KMS-11 (cell line): ENCODE measurements around the gene BCKDHA.
A peak's percentile ranks its signal among the peaks of the same experiment; 100 is the strongest.

Experiments used
- H2AFZ ChIP-seq: fragments of 200-600 bp; sonication (generic); 2 replicates; pipeline ENCODE4 v1.6.1; 2016; ENCODE audit warnings: antibody characterized with exemption, mixed run types, low read depth
- H3K27ac ChIP-seq: fragments of 200-600 bp; sonication (generic); 2 replicates; pipeline ENCODE4 v1.6.1; 2016; ENCODE audit warnings: mild to moderate bottlenecking, mixed run types
- H3K27me3 ChIP-seq: fragments of 200-600 bp; sonication (generic); 2 replicates; pipeline ENCODE4 v1.6.1; 2017; ENCODE audit warnings: mild to moderate bottlenecking, low read depth, mixed run types, moderate library complexity; ENCODE audit not compliant: insufficient read depth
- H3K36me3 ChIP-seq: fragments of 200-600 bp; sonication (generic); 2 replicates; pipeline ENCODE4 v1.6.1; 2017; ENCODE audit warnings: mild to moderate bottlenecking, mixed run types; ENCODE audit not compliant: insufficient read depth
- H3K4me1 ChIP-seq: fragments of 200-600 bp; sonication (generic); 2 replicates; pipeline ENCODE4 v1.6.1; 2016; ENCODE audit warnings: mild to moderate bottlenecking, low read depth, mixed run types; ENCODE audit not compliant: poor library complexity, severe bottlenecking
- H3K4me2 ChIP-seq: fragments of 200-600 bp; sonication (generic); 2 replicates; pipeline ENCODE4 v1.7.0; 2016; ENCODE audit warnings: mild to moderate bottlenecking, mixed run types
- H3K4me3 ChIP-seq: fragments of 200-600 bp; sonication (generic); IDR thresholded peaks from 2 replicates; pipeline ENCODE4 v1.6.1; 2017; ENCODE audit warnings: low read depth, low read length, mixed read lengths; ENCODE audit not compliant: insufficient read depth
- H3K79me2 ChIP-seq: fragments of 200-600 bp; sonication (generic); 2 replicates; pipeline ENCODE4 v1.6.1; 2016; ENCODE audit warnings: low read depth, mixed run types; ENCODE audit not compliant: insufficient read depth
- H3K9ac ChIP-seq: fragments of 200-600 bp; sonication (generic); 2 replicates; pipeline ENCODE4 v1.6.1; 2016; ENCODE audit warnings: mild to moderate bottlenecking, mixed run types
- H4K20me1 ChIP-seq: fragments of 200-600 bp; sonication (generic); 2 replicates; pipeline ENCODE4 v1.6.1; 2016; ENCODE audit warnings: mild to moderate bottlenecking, mixed run types; ENCODE audit not compliant: insufficient read depth
- TF ChIP-seq, protein P1 (sequence below): fragments of 200-600 bp; sonication (generic); conservative IDR thresholded peaks from 2 replicates; pipeline ENCODE4 v1.6.1; 2017; ENCODE audit warnings: low read depth, mild to moderate bottlenecking, antibody characterized with exemption, low read length, moderate library complexity, mixed read lengths

Gene BCKDHA

GRCh38 chr19:41437944-41438574 lies 40.4 kb downstream of the BCKDHA start:
- TF ChIP-seq, protein P1, sequence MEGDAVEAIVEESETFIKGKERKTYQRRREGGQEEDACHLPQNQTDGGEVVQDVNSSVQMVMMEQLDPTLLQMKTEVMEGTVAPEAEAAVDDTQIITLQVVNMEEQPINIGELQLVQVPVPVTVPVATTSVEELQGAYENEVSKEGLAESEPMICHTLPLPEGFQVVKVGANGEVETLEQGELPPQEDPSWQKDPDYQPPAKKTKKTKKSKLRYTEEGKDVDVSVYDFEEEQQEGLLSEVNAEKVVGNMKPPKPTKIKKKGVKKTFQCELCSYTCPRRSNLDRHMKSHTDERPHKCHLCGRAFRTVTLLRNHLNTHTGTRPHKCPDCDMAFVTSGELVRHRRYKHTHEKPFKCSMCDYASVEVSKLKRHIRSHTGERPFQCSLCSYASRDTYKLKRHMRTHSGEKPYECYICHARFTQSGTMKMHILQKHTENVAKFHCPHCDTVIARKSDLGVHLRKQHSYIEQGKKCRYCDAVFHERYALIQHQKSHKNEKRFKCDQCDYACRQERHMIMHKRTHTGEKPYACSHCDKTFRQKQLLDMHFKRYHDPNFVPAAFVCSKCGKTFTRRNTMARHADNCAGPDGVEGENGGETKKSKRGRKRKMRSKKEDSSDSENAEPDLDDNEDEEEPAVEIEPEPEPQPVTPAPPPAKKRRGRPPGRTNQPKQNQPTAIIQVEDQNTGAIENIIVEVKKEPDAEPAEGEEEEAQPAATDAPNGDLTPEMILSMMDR, result no peak
- Histone ChIP-seq H3K36me3 (no peaks in the 10 kb centered on the region), H3K4me1 (peaks cover 15% of the 10 kb centered on the region), H3K4me3 (no peak overlapping the region), H2AFZ (no peak overlapping the region), H3K9ac (no peak overlapping the region), H4K20me1 (no peaks in the 10 kb centered on the region), H3K79me2 (peaks cover 12% of the 10 kb centered on the region; the same call in 1 of the 2 replicates), H3K4me2 (peak overlapping the region; percentile 66; the same call in 1 of the 2 replicates), H3K27ac (no peak overlapping the region), H3K27me3 (no peaks in the 10 kb centered on the region; the same call in 1 of the 2 replicates)

DNA sequence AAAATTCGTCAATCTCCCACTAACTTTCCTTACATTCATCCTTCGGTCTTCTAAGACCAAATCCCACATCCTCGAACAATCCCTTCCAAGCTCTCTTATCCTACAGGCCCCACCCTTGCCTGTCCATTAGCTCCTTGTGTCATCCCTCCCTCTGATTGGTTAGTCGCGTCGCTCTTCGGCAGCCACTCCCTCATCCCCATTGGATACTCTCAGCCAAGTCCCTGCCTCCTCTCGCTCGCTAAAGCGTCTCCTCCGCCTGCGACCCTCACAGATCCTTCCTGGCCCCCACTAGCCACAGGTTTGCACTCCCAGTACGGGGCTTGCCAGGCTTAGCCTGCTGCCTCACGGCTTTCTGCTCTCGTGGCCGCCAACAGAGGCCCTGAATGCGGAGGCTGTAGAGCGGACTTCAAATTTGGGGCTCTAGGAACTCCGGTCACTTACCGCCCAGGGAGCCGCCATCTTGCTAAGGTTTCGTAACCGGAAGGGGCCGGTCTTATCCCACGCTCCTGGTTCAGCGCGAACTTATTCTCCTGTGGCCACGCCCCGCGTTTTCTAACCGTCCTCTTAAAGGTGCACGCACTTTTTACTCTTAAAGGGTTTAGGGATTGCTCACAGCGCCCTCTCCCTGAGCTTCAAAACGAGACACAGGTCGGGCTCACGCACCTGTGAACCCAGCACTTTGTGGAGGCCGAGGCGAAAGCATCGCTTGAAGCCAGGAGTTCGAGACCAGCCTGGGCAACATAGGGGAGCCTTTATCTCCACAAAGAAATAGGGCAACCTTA lies 42.0 kb downstream of the BCKDHA start, which contains the start of gene DMAC2:
Gene DMAC2, minus strand, starts transcription at position 472 of the 782 bp plus-strand sequence. Its CDS starts 13 bp downstream, at position 459.
- H2AFZ ChIP-seq, result peak within 1 kb of the TSS; percentile 73
- H3K27me3 ChIP-seq, result no peaks in the 10 kb centered on the region; the same call in 1 of the 2 replicates
- no peaks in the 10 kb centered on the region for H4K20me1 ChIP-seq
- H3K4me1 ChIP-seq, result peaks cover 15% of the 10 kb centered on the region
- TF ChIP-seq, protein P1, result peak; percentile 72
- peaks cover 12% of the 10 kb centered on the region; the same call in 1 of the 2 replicates for H3K79me2 ChIP-seq
- H3K4me3 ChIP-seq, result peak within 1 kb of the TSS; percentile 51
- H3K36me3 ChIP-seq, result no peaks in the 10 kb centered on the region
- H3K9ac ChIP-seq, result peak within 1 kb of the TSS; percentile 67; the same call in 1 of the 2 replicates
- peak within 1 kb of the TSS; percentile 74 for H3K27ac ChIP-seq
- peak within 1 kb of the TSS; percentile 66 for H3K4me2 ChIP-seq

- H3K9ac ChIP-seq, result no peak overlapping the region
- no peak overlapping the region for H3K27ac ChIP-seq
- TF ChIP-seq, protein P1, result no peak
- no peaks in the 10 kb centered on the region; the same call in 1 of the 2 replicates for H3K27me3 ChIP-seq
- no peaks in the 10 kb centered on the region for H4K20me1 ChIP-seq
- H3K4me3 ChIP-seq, result no peak overlapping the region
- H2AFZ ChIP-seq, result no peak overlapping the region
- H3K4me2 ChIP-seq, result no peak overlapping the region
- H3K79me2 ChIP-seq, result peaks cover 12% of the 10 kb centered on the region; the same call in 1 of the 2 replicates
- H3K4me1 ChIP-seq, result peaks cover 15% of the 10 kb centered on the region
- no peaks in the 10 kb centered on the region for H3K36me3 ChIP-seq
Measured at GRCh38 chr19:41441321-41441945, 43.8 kb downstream of the BCKDHA start.
